ENCODE measurements around the gene FIP1L1. TPM values are rescaled to one million over a fixed set of nuclear protein-coding genes. Genes with fewer than 3 reads are reported as not detected.
A peak's percentile ranks its signal among the peaks of the same experiment; 100 is the strongest.

FIP1L1 gene
- 165 and 171 TPM in 2 replicates for total RNA-seq (2013; cell fraction: nucleolus; rRNA removed)
- 59.1 and 66.0 TPM in 2 replicates for total RNA-seq (2014; rRNA removed)
- total RNA-seq (2014; rRNA removed; fragmentation: Illumina TruSeq; extraction: Trizol): 104 and 110 TPM in 2 replicates
- total RNA-seq (2021): 59.8 and 62.1 TPM in 2 replicates
- polyA plus RNA-seq (2011; ENCODE audit: low read depth): 20.8 TPM
- polyA plus RNA-seq (2011; rRNA removed): 46.4 and 47.9 TPM in 2 replicates
- polyA plus RNA-seq (2011; cell fraction: cytosol; rRNA removed): 27.1 and 29.8 TPM in 2 replicates
- polyA plus RNA-seq (2011; cell fraction: nucleus; rRNA removed): 67.5 and 72.3 TPM in 2 replicates
- 43.1 and 44.4 TPM in 2 replicates for polyA plus RNA-seq (2012)
- polyA plus RNA-seq (2014; fragmentation: Illumina TruSeq; extraction: Trizol): 105 and 126 TPM in 2 replicates
- polyA plus RNA-seq (2014; fragmentation: Nextera tagmentation; extraction: Ambion mirVana): 10 to 100 TPM; 28.1 to 40.8 TPM
- 45.1 and 48.5 TPM in 2 replicates for polyA plus RNA-seq (2014; rRNA removed)
- polyA plus RNA-seq (2016; fragmentation: Nextera tagmentation; extraction: Ambion mirVana): 10 to 100 TPM; 74.0 to 77.5 TPM
- polyA minus RNA-seq (2011; rRNA and poly(A)+ RNA removed): 38.8 and 53.9 TPM in 2 replicates
- 15.8 and 20.7 TPM in 2 replicates for polyA minus RNA-seq (2011; cell fraction: cytosol; rRNA and poly(A)+ RNA removed)
- 63.7 and 113 TPM in 2 replicates for polyA minus RNA-seq (2011; cell fraction: nucleus; rRNA and poly(A)+ RNA removed)
- percentile 97 among the genes with signal in this experiment for Bru-seq, nascent RNA
- percentile 99 among the genes with signal in this experiment for BruChase-seq, experiment 1, labeled RNA remaining after a 6-hour chase
- percentile 99 among the genes with signal in this experiment for BruChase-seq, experiment 2, labeled RNA remaining after a 2-hour chase
- long read RNA-seq, experiment 1, transcript FIP1L1-202 (18 exons, 2,198 nt): minor isoform, 5 of 61 reads
- long read RNA-seq, experiment 1, transcript FIP1L1-201 (15 exons, 1,878 nt): major isoform, 10 of 61 reads
- long read RNA-seq, experiment 1, partial matches to known transcripts: 1 of 61 reads
- long read RNA-seq, experiment 1, other reads (novel, unspliced or antisense): 44 of 61 reads
- long read RNA-seq, experiment 2, transcript FIP1L1-203 (18 exons, 2,180 nt): minor isoform, 7 of 262 reads
- long read RNA-seq, experiment 2, transcript FIP1L1-201 (15 exons, 1,878 nt): major isoform, 27 of 262 reads
- long read RNA-seq, experiment 2, transcript FIP1L1-202 (18 exons, 2,198 nt): minor isoform, 11 of 262 reads
- long read RNA-seq, experiment 2, partial matches to known transcripts: 26 of 262 reads
- long read RNA-seq, experiment 2, other reads (novel, unspliced or antisense): 189 of 262 reads

DNA sequence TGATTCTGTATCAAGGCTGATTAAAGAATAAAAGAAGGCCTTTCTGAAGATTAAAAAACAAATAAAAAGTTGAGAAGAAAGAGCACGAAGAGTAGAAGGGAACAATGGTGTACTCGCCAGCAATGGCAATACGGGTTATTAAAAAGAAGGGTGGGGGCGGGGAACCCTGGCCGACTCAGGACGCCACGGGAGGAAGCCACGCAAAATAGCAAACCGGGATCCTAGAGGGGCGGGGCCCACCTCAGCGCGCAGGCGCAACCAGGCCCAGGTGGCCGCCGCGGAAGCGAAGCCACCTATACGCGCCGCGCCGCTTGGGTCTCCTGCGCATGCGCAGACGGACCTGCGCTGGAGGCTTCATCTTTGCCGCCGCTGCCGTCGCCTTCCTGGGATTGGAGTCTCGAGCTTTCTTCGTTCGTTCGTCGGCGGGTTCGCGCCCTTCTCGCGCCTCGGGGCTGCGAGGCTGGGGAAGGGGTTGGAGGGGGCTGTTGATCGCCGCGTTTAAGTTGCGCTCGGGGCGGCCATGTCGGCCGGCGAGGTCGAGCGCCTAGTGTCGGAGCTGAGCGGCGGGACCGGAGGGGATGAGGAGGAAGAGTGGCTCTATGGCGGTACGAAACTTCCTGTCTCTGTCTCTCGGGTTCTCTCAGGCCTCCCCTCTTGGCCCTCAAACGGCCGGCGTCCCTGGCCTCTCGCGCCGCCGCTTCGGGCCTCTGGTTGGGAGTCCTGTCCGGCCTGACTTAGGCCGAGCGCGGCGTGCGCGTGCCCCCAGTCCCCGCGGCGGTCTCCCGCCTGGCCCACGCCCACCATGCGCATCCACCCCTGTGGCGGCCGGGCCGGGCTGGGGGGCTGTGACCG lies at the start of gene FIP1L1:
FIP1L1 (plus strand) TSS at position 323 of the 852 bp plus-strand sequence; CDS start at position 521, 198 bp downstream.
- peak; percentile 68 for FAIRE-seq
- H2AFZ ChIP-seq (ENCODE audit: control insufficient read depth, low read depth, low read length): peak within 1 kb of the TSS; percentile 92
- H3K27ac ChIP-seq (ENCODE audit: control insufficient read depth, insufficient read depth): peak within 1 kb of the TSS; percentile 84
- no peaks in the 10 kb centered on the region for H3K4me1 ChIP-seq (ENCODE audit: control insufficient read depth, insufficient read depth, low read length)
- no peaks in the 10 kb centered on the region; the same call in 1 of the 2 replicates for H4K20me1 ChIP-seq (ENCODE audit: control insufficient read depth, insufficient read depth)
- WGBS (ENCODE audit: insufficient coverage, insufficient replicate concordance, low lambda C conversion rate, missing lambda C conversion rate): under 1% methylated on average over 84 of the region's 85 CpGs
- H3K9me3 ChIP-seq (replicated peaks; ENCODE audit: control insufficient read depth, insufficient read depth, low read length): no peaks in the 10 kb centered on the region
- SMC1A ChIA-PET (ENCODE audit: uncharacterized antibody, unreplicated experiment): interaction anchor here (1.1 to 2.2 kb wide), 2 partner anchors 11 to 70 kb away, joined by 4 to 8 read pairs; partner anchors contain the start of gene SCFD2
- RAD21 ChIA-PET (ENCODE audit: unreplicated experiment): interaction anchor here (1.0 to 1.2 kb wide), 2 partner anchors 263 to 275 kb away, joined by 4 read pairs; no protein-coding TSS in a partner anchor
- peaks cover 46% of the 10 kb centered on the region for H3K79me2 ChIP-seq (ENCODE audit: control insufficient read depth, insufficient read depth, low read length)
- intact Hi-C loops (cut with micrococcal nuclease; ENCODE audit: unreplicated experiment) (loop anchor here (5.0 kb wide), 1 partner anchor 180 kb away; no protein-coding TSS in a partner anchor), in situ Hi-C loops (cut with MboI) (no loop called here)
- H3K4me2 ChIP-seq (ENCODE audit: control insufficient read depth, insufficient read depth): peak within 1 kb of the TSS; percentile 83
- peak; percentile 92 for ATAC-seq
- TSS peak; percentile 78 for BruUV-seq (replicated peaks)
- CTCF ChIA-PET: interaction anchor here (0.7 to 3.3 kb wide), 2 partner anchors 11 to 326 kb away, joined by 3 to 11 read pairs; no protein-coding TSS in a partner anchor
- POLR2A ChIA-PET: interaction anchor here (5.7 kb wide), 1 partner anchor 12 kb away, joined by 32 read pairs; the partner anchor contains the start of gene SCFD2
- peak within 1 kb of the TSS; percentile 89 for H3K4me3 ChIP-seq
- DNase-seq (ENCODE audit: low read depth, low spot score): peak; percentile 78
- no peaks in the 10 kb centered on the region for H3K27me3 ChIP-seq (replicated peaks in 1 of 2; ENCODE audit: control insufficient read depth in 2 of 2, insufficient read depth in 2 of 2, low read length in 1 of 2)
- H3K36me3 ChIP-seq (ENCODE audit: control insufficient read depth in 2 of 2, insufficient read depth in 2 of 2, low read length in 1 of 2): peaks cover 0 to 4% of the 10 kb centered on the region in 2 experiments; a peak in 1 of 4 replicates
- peak within 1 kb of the TSS; percentile 79 for H3K9ac ChIP-seq (ENCODE audit: control insufficient read depth, insufficient read depth, low read length)
- TF ChIP-seq BCL11A (IDR thresholded peaks at IDR 0.05; ENCODE audit: low read depth, low read length) (no peak), NFXL1 (IDR thresholded peaks at IDR 0.05; ENCODE audit: borderline replicate concordance) (no peak), ZBED1 (IDR thresholded peaks at IDR 0.05; ENCODE audit: borderline replicate concordance) (no peak), ASH2L (IDR thresholded peaks at IDR 0.05; ENCODE audit: borderline replicate concordance, low read depth) (no peak), BCL3 (IDR thresholded peaks at IDR 0.05; ENCODE audit: borderline replicate concordance, insufficient read depth, low read depth, low read length, poor library complexity, severe bottlenecking) (no peak), HDGF (IDR thresholded peaks at IDR 0.05) (peak; percentile 67), NR2C1 (IDR thresholded peaks at IDR 0.05) (no peak; the same call in 1 of the 2 replicates), ZZZ3 (IDR thresholded peaks at IDR 0.05; ENCODE audit: control insufficient read depth, insufficient read length, low read depth) (no peak), SMARCA5 (IDR thresholded peaks at IDR 0.05) (no peak), SUPT20H (IDR thresholded peaks at IDR 0.05; ENCODE audit: borderline replicate concordance, control insufficient read depth, low read depth, low read length) (no peak), ATF2 (IDR thresholded peaks at IDR 0.05; ENCODE audit: low read length) (no peak)

Measured in GM12878 (cell line).